WTC11 (cell line): ENCODE measurements around the gene FCSK. TPM values are rescaled to one million over a fixed set of nuclear protein-coding genes. Genes with fewer than 3 reads are reported as not detected.

Experiments
- ATAC-seq: fragments of 200-7000 bp; cut with Tn5 transposase; 2 replicates; pipeline ENCODE4 v1.10.0; 2021; ENCODE audit warnings: mild to moderate bottlenecking, moderate library complexity
- CTCF ChIA-PET: fragments of 300-600 bp; sonication (Branson Sonifier 250); formaldehyde crosslinking; loops from one replicate; lab custom pipeline; 2021; ENCODE audit warnings: antibody characterized with exemption; lab: Charles Lee
- POLR2A ChIA-PET: fragments of 350-600 bp; sonication (Branson Sonifier 250); formaldehyde crosslinking; loops from one replicate; lab custom pipeline; 2021; ENCODE audit warnings: antibody characterized with exemption; lab: Charles Lee
- DNase-seq: peaks from one replicate; pipeline ENCODE4 v3.0.0; 2021; ENCODE audit warnings: low spot score
- H3K27ac Mint-ChIP-seq: 2 replicates; pipeline ENCODE4 v1.8.0; 2021; ENCODE audit warnings: mixed read lengths
- H3K27me3 Mint-ChIP-seq: 2 replicates; pipeline ENCODE4 v1.8.0; 2021; ENCODE audit warnings: low read depth, mild to moderate bottlenecking, moderate library complexity, mixed read lengths
- H3K36me3 Mint-ChIP-seq: 2 replicates; pipeline ENCODE4 v1.8.0; 2021; ENCODE audit warnings: mixed read lengths
- H3K4me1 Mint-ChIP-seq: 2 replicates; pipeline ENCODE4 v1.8.0; 2022; ENCODE audit warnings: mixed read lengths
- H3K4me3 Mint-ChIP-seq: 2 replicates; pipeline ENCODE4 v1.8.0; 2021; ENCODE audit warnings: mild to moderate bottlenecking, moderate library complexity, mixed read lengths
- H3K9me3 Mint-ChIP-seq: 2 replicates; pipeline ENCODE4 v1.8.0; 2021; ENCODE audit warnings: mixed read lengths
- ATF1 ChIP-seq: sonication (generic); formaldehyde crosslinking; IDR thresholded peaks from 2 replicates; pipeline ENCODE4 v1.8.1; 2023; ENCODE audit warnings: mild to moderate bottlenecking, moderate library complexity, missing genetic modification reagents
- ELF4 ChIP-seq: sonication (generic); formaldehyde crosslinking; IDR thresholded peaks from 2 replicates; pipeline ENCODE4 v1.8.1; 2022; ENCODE audit warnings: low read depth, mild to moderate bottlenecking, moderate library complexity, missing genetic modification reagents
- GABPB1 ChIP-seq: sonication (generic); formaldehyde crosslinking; IDR thresholded peaks from 2 replicates; pipeline ENCODE4 v1.8.1; 2023; ENCODE audit warnings: mild to moderate bottlenecking, missing genetic modification reagents
- JUN ChIP-seq: sonication (generic); formaldehyde crosslinking; IDR thresholded peaks from 2 replicates; pipeline ENCODE4 v1.8.0; 2023; ENCODE audit warnings: mild to moderate bottlenecking, missing genetic modification reagents
- NFATC4 ChIP-seq: fragments of 250-450 bp; sonication (Bioruptor Pico); IDR thresholded peaks from 2 replicates; pipeline ENCODE4 v1.9.0; 2021; ENCODE audit warnings: mild to moderate bottlenecking
- NR1H2 ChIP-seq: sonication (generic); formaldehyde crosslinking; IDR thresholded peaks from 2 replicates; pipeline ENCODE4 v1.9.0; 2021; ENCODE audit warnings: mild to moderate bottlenecking, moderate library complexity, missing genetic modification reagents
- ZBTB21 ChIP-seq: sonication (generic); formaldehyde crosslinking; IDR thresholded peaks from 2 replicates; pipeline ENCODE4 v1.8.1; 2023; ENCODE audit warnings: mild to moderate bottlenecking, missing genetic modification reagents, borderline replicate concordance
- ZNF423 ChIP-seq: fragments of 250-450 bp; sonication (Bioruptor Pico); IDR thresholded peaks from 2 replicates; pipeline ENCODE4 v2.1.2; 2022; ENCODE audit warnings: mild to moderate bottlenecking, moderate library complexity
- total RNA-seq: library from RNA; stranded (reverse); gene quantifications from 3 replicates; pipeline ENCODE4 v1.2.3, GENCODE V29; 2021
- TF ChIP-seq, protein P1 (sequence below): fragments of 200-600 bp; IDR thresholded peaks from 2 replicates; pipeline ENCODE4 v1.8.0; 2022; ENCODE audit warnings: antibody characterized with exemption
- TF ChIP-seq, protein P2 (sequence below): sonication (generic); formaldehyde crosslinking; IDR thresholded peaks from 2 replicates; pipeline ENCODE4 v1.8.1; 2023; ENCODE audit warnings: mild to moderate bottlenecking, moderate library complexity, missing genetic modification reagents
- TF ChIP-seq, protein P3 (sequence below): sonication (generic); formaldehyde crosslinking; IDR thresholded peaks from 2 replicates; pipeline ENCODE4 v1.8.1; 2023; ENCODE audit warnings: mild to moderate bottlenecking, missing genetic modification reagents
- TF ChIP-seq, protein P4 (sequence below): sonication (generic); formaldehyde crosslinking; IDR thresholded peaks from 2 replicates; pipeline ENCODE4 v1.8.1; 2023; ENCODE audit warnings: mild to moderate bottlenecking, missing genetic modification reagents, borderline replicate concordance
- TF ChIP-seq, protein P5 (sequence below): sonication (generic); formaldehyde crosslinking; IDR thresholded peaks from 2 replicates; pipeline ENCODE4 v1.8.1; 2022; ENCODE audit warnings: low read depth, missing genetic modification reagents, borderline replicate concordance
- TF ChIP-seq, protein P6 (sequence below): sonication (generic); formaldehyde crosslinking; IDR thresholded peaks from 2 replicates; pipeline ENCODE4 v1.8.1; 2022; ENCODE audit warnings: mild to moderate bottlenecking, missing genetic modification reagents, moderate library complexity, borderline replicate concordance
- TF ChIP-seq, protein P7 (sequence below): sonication (generic); formaldehyde crosslinking; IDR thresholded peaks from 2 replicates; pipeline ENCODE4 v1.8.1; 2023; ENCODE audit warnings: mild to moderate bottlenecking, missing genetic modification reagents
- TF ChIP-seq, protein P8 (sequence below): fragments of 250-450 bp; sonication (Bioruptor Pico); IDR thresholded peaks from 2 replicates; pipeline ENCODE4 v1.9.0; 2021; ENCODE audit warnings: moderate library complexity, mild to moderate bottlenecking, inconsistent platforms, borderline replicate concordance

The FCSK gene
- total RNA-seq, 1 experiment from 2014 or later = 10.6 TPM

DNA sequence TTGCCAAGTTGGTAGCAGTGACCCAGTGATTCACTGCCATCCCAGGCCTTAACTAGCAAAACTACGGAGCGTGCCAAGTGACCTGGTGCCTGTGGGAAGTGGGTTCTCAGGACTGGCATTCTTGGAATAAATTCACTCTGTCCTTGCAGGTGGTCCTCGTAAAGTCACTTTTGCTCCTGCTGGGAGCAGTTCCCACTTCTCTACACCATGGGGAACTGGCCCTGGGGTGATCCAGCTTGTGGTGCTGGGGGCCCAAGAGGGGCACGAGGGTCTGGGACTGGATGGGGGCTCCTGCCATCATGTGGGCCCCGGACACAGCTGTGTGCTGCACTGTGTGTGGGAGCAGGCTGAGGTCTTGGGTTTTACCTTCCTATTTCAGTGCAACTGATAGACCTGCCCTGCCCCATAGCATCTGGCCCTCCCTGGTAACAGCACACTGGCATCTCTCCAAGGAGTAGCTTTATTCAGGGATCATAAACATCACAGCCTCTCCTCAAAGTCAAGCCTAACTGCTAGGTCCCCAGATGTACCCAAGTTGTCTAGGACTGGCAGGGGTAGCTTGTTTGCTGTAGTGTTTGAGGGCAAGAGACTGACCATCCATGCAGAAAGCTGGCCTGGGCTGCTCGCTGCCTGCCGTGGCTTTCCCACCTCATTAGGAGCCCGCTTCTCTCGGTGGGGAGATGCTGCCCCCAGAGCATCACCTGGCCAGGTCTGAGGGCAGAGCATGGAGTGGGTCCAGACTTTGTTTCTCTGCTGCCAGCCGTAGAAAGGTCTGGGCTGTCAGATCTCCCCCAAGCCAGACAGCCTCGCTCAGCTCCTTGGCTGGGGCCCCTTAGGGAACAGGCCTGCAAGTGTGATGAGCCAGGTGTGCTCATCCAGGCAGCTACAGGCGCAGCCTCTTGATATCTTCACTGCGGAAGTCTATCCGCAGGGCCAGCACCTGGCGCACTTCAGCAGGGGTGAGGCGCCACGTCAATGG is 26.0 kb downstream of the FCSK start:
- Mint-ChIP-seq H3K4me3 (no peak overlapping the region), H3K36me3 (peaks cover 6% of the 10 kb centered on the region; the same call in 1 of the 2 replicates)

DNA sequence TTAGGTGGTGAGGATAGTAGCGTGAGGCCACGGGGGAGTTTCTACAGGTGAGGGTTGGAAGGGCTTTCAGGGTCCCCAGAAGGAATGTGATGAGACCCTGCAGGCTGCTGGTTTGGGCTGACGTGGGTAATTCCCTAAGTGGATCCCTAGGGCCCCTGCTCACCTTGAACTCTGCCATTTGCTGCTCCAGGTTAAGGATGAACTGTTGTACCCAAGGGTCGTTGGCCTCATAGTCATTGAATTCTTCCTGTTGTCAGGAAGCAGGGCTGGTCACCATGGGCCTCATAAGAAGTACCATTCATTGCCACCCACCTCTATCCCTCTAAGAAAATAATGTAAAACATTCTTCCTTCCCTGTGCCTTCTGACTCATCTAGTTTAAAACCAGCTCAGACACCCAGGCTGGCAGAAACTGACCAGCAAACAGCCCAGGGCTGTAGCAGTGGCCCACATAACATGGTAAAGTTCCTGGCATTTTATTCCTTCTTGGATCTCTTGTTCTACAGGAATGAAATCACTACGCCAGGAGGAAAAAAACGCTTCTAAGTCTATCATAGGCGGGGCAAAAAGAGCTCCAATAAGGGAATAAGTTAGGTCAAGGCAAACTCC is 27.6 kb downstream of the FCSK start:
- DNase-seq (no peak), ATAC-seq (no peak)
- CTCF ChIA-PET = interaction anchor here (5.3 kb wide), 1 partner anchor 12 kb away, joined by 22 read pairs; no protein-coding TSS in a partner anchor
- POLR2A ChIA-PET = interaction anchor here (1.2 kb wide), 1 partner anchor 41 kb away, joined by 3 read pairs; the partner anchor contains the start of gene COG4
- Mint-ChIP-seq H3K9me3 (no peaks in the 10 kb centered on the region), H3K4me3 (no peak overlapping the region), H3K27me3 (no peaks in the 10 kb centered on the region), H3K36me3 (peaks cover 12% of the 10 kb centered on the region; the same call in 1 of the 2 replicates), H3K4me1 (0 out of 2 replicates have a peak, but pooled peaks cover 3% of the 10 kb centered on the region), H3K27ac (no peak overlapping the region)
- no peak for TF ChIP-seq GABPB1 (CRISPR knock-in tag)
- TF ChIP-seq ZNF423 (CRISPR knock-in tag) = no peak
- TF ChIP-seq JUN (CRISPR knock-in tag) = no peak
- no peak for TF ChIP-seq ATF1 (CRISPR knock-in tag)
- TF ChIP-seq, protein P1, sequence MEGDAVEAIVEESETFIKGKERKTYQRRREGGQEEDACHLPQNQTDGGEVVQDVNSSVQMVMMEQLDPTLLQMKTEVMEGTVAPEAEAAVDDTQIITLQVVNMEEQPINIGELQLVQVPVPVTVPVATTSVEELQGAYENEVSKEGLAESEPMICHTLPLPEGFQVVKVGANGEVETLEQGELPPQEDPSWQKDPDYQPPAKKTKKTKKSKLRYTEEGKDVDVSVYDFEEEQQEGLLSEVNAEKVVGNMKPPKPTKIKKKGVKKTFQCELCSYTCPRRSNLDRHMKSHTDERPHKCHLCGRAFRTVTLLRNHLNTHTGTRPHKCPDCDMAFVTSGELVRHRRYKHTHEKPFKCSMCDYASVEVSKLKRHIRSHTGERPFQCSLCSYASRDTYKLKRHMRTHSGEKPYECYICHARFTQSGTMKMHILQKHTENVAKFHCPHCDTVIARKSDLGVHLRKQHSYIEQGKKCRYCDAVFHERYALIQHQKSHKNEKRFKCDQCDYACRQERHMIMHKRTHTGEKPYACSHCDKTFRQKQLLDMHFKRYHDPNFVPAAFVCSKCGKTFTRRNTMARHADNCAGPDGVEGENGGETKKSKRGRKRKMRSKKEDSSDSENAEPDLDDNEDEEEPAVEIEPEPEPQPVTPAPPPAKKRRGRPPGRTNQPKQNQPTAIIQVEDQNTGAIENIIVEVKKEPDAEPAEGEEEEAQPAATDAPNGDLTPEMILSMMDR = no peak
- TF ChIP-seq, protein P2, sequence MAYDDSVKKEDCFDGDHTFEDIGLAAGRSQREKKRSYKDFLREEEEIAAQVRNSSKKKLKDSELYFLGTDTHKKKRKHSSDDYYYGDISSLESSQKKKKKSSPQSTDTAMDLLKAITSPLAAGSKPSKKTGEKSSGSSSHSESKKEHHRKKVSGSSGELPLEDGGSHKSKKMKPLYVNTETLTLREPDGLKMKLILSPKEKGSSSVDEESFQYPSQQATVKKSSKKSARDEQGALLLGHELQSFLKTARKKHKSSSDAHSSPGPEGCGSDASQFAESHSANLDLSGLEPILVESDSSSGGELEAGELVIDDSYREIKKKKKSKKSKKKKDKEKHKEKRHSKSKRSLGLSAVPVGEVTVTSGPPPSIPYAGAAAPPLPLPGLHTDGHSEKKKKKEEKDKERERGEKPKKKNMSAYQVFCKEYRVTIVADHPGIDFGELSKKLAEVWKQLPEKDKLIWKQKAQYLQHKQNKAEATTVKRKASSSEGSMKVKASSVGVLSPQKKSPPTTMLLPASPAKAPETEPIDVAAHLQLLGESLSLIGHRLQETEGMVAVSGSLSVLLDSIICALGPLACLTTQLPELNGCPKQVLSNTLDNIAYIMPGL (CRISPR knock-in tag) = no peak
- no peak for TF ChIP-seq ELF4 (CRISPR knock-in tag)
- TF ChIP-seq, protein P3, sequence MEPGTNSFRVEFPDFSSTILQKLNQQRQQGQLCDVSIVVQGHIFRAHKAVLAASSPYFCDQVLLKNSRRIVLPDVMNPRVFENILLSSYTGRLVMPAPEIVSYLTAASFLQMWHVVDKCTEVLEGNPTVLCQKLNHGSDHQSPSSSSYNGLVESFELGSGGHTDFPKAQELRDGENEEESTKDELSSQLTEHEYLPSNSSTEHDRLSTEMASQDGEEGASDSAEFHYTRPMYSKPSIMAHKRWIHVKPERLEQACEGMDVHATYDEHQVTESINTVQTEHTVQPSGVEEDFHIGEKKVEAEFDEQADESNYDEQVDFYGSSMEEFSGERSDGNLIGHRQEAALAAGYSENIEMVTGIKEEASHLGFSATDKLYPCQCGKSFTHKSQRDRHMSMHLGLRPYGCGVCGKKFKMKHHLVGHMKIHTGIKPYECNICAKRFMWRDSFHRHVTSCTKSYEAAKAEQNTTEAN (CRISPR knock-in tag) = no peak
- TF ChIP-seq, protein P4, sequence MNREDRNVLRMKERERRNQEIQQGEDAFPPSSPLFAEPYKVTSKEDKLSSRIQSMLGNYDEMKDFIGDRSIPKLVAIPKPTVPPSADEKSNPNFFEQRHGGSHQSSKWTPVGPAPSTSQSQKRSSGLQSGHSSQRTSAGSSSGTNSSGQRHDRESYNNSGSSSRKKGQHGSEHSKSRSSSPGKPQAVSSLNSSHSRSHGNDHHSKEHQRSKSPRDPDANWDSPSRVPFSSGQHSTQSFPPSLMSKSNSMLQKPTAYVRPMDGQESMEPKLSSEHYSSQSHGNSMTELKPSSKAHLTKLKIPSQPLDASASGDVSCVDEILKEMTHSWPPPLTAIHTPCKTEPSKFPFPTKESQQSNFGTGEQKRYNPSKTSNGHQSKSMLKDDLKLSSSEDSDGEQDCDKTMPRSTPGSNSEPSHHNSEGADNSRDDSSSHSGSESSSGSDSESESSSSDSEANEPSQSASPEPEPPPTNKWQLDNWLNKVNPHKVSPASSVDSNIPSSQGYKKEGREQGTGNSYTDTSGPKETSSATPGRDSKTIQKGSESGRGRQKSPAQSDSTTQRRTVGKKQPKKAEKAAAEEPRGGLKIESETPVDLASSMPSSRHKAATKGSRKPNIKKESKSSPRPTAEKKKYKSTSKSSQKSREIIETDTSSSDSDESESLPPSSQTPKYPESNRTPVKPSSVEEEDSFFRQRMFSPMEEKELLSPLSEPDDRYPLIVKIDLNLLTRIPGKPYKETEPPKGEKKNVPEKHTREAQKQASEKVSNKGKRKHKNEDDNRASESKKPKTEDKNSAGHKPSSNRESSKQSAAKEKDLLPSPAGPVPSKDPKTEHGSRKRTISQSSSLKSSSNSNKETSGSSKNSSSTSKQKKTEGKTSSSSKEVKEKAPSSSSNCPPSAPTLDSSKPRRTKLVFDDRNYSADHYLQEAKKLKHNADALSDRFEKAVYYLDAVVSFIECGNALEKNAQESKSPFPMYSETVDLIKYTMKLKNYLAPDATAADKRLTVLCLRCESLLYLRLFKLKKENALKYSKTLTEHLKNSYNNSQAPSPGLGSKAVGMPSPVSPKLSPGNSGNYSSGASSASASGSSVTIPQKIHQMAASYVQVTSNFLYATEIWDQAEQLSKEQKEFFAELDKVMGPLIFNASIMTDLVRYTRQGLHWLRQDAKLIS (CRISPR knock-in tag) = no peak

More for the DNA sequence above, 26.0 kb downstream of the FCSK start:
- TF ChIP-seq NFATC4 (CRISPR knock-in tag) (no peak), ZBTB21 (no peak), NR1H2 (CRISPR knock-in tag) (no peak)
- TF ChIP-seq, protein P5, sequence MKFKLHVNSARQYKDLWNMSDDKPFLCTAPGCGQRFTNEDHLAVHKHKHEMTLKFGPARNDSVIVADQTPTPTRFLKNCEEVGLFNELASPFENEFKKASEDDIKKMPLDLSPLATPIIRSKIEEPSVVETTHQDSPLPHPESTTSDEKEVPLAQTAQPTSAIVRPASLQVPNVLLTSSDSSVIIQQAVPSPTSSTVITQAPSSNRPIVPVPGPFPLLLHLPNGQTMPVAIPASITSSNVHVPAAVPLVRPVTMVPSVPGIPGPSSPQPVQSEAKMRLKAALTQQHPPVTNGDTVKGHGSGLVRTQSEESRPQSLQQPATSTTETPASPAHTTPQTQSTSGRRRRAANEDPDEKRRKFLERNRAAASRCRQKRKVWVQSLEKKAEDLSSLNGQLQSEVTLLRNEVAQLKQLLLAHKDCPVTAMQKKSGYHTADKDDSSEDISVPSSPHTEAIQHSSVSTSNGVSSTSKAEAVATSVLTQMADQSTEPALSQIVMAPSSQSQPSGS (CRISPR knock-in tag) = no peak
- TF ChIP-seq, protein P6, sequence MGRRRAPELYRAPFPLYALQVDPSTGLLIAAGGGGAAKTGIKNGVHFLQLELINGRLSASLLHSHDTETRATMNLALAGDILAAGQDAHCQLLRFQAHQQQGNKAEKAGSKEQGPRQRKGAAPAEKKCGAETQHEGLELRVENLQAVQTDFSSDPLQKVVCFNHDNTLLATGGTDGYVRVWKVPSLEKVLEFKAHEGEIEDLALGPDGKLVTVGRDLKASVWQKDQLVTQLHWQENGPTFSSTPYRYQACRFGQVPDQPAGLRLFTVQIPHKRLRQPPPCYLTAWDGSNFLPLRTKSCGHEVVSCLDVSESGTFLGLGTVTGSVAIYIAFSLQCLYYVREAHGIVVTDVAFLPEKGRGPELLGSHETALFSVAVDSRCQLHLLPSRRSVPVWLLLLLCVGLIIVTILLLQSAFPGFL = no peak
- TF ChIP-seq, protein P7, sequence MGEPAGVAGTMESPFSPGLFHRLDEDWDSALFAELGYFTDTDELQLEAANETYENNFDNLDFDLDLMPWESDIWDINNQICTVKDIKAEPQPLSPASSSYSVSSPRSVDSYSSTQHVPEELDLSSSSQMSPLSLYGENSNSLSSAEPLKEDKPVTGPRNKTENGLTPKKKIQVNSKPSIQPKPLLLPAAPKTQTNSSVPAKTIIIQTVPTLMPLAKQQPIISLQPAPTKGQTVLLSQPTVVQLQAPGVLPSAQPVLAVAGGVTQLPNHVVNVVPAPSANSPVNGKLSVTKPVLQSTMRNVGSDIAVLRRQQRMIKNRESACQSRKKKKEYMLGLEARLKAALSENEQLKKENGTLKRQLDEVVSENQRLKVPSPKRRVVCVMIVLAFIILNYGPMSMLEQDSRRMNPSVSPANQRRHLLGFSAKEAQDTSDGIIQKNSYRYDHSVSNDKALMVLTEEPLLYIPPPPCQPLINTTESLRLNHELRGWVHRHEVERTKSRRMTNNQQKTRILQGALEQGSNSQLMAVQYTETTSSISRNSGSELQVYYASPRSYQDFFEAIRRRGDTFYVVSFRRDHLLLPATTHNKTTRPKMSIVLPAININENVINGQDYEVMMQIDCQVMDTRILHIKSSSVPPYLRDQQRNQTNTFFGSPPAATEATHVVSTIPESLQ (CRISPR knock-in tag) = no peak
- TF ChIP-seq, protein P8, sequence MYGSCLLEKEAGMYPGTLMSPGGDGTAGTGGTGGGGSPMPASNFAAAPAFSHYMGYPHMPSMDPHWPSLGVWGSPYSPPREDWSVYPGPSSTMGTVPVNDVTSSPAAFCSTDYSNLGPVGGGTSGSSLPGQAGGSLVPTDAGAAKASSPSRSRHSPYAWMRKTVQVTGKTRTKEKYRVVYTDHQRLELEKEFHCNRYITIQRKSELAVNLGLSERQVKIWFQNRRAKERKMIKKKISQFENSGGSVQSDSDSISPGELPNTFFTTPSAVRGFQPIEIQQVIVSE (CRISPR knock-in tag) = no peak
- H3K4me1 Mint-ChIP-seq = 0 out of 2 replicates have a peak, but pooled peaks cover 3% of the 10 kb centered on the region
- ChIA-PET POLR2A (no interaction called here), CTCF (interaction anchor here (0.5 to 5.3 kb wide), 2 partner anchors 10 to 76 kb away, joined by 5 to 22 read pairs; no protein-coding TSS in a partner anchor)
- no peaks in the 10 kb centered on the region for H3K27me3 Mint-ChIP-seq
- H3K27ac Mint-ChIP-seq = no peak overlapping the region
- DNase-seq = no peak
- ATAC-seq = no peak
- no peaks in the 10 kb centered on the region for H3K9me3 Mint-ChIP-seq
